Urothelium cell line (cell line): ENCODE measurements around the gene ABR.

Experiments
- DNase-seq: peaks from one replicate; pipeline ENCODE4 v3.0.0; 2011; ENCODE audit warnings: low spot score, mixed read lengths
- FAIRE-seq: peaks from 2 replicates; lab custom pipeline; 2011; peaks lifted over from hg19 to GRCh38; lab: Jason Lieb, UNC

The ABR gene

DNA sequence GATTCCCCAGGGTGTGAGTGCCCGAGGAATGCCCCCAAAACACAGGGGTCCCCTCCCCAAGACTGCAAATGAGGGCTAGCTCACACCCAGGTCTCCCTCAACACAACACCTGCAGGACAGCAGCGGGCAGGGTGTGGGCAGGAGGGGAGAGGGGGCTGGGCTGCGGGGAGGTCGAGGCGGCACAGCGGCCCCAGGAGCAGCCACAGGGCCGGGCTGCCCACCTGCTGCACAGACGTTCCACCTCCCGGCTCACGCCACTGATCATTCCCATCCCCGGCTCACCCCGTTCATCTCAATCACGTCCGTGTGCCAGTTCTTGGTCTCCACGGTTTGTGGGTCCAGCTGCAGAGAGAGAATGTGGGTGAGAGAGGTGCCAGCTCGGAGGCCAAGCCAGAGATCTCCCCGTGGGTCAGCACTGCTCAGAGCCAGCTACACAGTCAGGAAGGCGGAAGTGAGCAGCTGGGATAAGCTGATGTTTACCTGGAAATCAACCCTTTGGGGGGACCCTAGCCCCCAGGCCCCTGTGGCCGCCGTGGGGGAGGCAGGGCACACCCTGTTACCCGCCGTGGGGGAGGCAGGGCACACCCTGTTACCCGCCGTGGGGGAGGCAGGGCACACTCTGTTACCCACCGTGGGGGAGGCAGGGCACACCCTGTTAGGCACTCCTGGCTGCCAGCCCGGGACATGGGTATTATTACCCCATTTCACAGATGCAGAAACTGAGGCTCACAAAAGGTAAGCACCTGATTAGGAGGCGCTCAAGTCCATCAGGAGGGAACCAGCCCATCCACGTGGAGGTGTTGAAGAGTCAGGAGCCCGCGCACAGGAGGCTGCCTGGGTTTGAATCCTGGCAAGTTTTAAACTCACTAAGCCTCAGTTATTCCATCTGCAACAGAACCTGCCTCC, 166.7 kb downstream of the ABR start:
- FAIRE-seq (no peak), DNase-seq (no peak)

DNA sequence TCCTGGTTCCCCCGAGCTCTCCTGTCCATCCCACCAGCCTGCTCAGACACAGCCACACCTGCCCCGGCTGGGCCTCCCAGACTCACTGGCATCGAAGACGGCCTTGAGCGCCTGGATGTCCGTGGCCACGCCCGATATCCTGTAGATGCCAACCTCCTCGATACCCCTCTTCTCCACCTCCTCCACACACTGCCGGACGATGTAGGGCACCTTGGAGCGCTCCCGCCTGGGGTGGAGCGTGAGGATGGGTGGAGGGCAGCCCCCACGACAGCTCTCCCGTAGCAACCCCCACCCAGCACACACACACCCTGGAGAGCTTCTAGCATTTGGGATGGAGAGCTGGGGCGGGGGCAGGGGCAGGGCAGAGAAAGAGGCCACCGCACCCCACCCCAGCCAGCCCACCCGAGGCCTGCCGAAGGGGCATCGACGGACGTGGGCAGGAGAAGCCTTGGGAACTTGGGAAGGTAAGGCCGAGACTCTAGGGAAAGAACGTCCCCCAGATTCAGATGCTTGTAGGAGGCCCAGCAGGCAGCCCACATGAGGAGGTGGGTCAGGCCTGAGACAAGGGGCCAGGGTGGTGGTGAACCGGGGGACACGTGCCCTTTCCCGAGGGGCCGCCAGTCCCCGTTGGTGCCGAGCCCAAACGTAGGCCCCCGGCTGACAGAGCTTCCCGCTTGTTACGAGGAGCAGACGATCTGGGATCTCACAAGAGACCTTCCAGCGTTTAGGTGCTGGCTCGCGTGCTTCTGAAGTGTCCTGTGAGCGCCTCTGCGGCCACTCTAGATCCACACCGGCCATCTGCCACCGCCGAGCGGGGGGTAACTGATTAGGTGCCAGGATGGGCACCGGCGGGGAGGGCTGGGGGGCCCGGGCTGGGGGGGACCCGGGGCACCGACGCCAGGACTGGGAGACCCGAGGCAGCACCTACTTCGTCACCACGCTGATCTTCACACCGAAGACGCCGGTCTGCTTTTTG, 167.7 kb downstream of the ABR start:
- DNase-seq, result no peak
- FAIRE-seq, result no peak

DNA sequence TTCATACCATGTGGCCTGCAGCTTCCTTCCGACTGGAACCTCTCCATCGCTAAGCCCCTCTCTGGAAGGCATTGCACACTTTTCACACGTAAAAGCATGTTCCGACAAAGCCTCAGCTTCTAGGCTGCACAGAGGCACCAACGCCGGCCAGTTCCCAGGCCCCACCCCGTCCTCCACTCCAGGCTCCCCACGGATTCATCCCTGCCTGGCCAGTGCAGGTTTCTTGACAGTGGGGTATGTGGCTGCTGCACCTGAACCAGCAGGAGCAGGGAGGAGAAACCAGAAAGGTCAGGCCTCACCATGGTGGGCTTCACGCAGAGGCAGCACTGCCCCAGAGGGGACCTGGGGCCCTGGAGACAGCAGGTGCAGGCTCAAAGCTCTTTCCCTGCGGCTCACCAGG, 168.6 kb downstream of the ABR start:
- DNase-seq (no peak), FAIRE-seq (no peak)

DNA sequence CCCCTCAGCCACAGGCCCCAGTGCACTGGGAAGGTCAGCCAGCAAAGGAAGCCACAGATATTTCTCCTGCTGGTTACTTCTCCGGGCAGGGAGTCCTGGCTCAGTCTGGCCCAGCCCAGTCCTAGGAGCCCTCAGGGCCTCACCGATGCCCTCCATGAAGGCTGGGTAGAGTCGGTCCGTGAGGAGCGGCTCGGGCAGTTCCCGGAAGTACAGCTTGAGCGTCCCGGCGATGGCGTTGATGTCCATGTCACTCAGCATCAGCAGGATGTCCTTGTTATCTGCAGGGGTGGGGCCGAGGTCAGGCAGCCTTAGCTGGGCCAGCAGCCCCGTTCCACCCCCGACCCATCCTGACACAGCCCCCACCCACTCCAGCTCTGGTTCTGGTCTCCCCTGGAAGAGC, 169.2 kb downstream of the ABR start:
- no peak for FAIRE-seq

DNA sequence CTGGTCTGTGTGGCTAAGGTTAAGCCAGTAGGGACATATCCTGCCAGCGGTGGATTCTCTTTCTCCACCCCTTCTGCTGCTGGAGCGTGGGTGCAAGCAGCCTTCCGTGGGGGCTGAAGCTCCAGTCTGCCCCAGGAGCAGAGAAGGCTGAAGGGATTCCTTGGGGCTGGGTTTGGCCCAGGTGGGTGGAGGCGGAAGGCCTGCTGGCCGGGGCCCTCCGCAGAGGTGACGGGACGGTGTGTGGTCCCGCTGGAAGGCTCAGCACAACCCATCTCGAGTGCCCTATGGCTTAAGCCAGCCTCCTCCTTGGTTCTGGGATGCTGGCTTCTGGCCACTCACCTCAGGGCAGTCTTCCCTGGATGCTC, 169.7 kb downstream of the ABR start:
- FAIRE-seq (no peak), DNase-seq (no peak)

More for the DNA sequence above, 169.2 kb downstream of the ABR start:
- no peak for DNase-seq

DNA sequence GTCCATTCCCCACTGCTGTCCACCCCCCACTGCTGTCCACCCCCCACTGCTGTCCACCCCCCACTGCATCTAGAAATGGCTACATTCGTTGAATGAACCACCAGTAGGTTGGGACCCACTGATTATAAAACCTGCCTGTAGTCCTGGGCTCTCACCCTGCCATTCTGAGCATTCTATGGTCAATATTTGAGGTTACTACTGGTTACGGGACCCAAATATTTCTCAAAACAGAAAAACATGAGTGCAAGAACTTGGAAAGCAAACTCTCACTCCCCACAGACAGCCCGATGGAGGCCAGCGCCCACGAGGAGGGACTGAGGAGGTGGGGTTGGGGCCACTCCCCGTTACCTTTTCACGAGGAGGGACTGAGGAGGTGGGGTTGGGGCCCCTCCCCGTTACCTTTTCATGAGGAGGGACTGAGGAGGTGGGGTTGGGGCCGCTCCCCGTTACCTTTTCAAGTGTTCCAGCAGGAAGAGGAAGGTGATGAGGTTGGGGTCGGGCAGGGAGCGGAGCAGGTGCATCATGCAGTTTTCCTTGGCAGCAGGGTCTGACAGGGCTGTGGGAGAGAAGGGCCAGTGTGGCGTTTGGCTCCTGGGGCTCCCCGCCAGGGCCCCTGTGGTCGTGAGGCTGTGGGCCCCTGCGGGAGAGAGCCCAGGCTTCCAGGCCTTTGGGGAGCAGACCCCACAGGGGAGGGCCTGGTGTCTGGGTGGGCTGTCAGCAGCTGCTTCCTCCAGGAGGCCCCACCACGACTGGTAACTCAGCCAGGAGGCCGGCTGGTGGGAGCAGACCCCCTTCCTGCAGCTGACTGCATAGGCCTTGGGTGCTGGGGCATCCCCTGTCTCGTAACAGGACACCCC, 170.3 kb downstream of the ABR start:
- FAIRE-seq (no peak), DNase-seq (no peak)

DNA sequence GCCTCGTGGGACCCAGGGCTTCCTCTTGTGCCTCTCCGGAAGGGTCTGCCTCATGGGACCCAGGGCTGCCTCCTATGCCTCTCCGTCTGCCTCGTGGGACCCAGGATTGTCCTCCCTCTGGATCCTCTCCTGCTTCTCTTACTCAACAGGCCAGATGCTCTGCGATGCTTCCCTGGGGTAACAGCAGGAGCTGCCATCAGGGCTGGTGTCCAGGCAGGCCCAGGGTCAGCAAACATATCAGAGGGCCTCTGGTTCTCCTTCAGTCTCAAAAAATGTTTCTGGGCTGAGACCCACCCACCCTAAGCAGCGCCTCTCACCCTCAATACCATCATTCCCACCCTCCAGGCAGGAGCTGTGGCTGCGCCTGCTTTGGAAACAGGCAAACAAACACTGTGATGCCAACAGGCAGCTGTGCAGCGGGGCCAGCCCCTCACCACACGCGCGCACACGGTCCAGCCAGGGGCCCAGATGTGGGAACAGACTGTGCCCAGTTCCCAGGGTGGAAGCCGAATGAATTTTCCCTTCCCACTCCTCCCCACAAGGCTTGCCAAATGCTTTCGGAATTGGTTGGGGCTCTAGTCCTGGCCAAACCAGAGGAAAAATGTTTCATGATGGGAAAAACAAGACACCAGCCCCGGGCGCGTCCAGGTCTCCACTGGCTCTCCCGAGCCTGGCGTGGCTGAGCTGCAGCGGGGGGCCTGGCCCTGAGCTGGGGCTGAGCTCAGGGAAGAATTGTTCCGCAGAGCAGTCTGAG, 171.6 kb downstream of the ABR start:
- no peak for FAIRE-seq
- no peak for DNase-seq

DNA sequence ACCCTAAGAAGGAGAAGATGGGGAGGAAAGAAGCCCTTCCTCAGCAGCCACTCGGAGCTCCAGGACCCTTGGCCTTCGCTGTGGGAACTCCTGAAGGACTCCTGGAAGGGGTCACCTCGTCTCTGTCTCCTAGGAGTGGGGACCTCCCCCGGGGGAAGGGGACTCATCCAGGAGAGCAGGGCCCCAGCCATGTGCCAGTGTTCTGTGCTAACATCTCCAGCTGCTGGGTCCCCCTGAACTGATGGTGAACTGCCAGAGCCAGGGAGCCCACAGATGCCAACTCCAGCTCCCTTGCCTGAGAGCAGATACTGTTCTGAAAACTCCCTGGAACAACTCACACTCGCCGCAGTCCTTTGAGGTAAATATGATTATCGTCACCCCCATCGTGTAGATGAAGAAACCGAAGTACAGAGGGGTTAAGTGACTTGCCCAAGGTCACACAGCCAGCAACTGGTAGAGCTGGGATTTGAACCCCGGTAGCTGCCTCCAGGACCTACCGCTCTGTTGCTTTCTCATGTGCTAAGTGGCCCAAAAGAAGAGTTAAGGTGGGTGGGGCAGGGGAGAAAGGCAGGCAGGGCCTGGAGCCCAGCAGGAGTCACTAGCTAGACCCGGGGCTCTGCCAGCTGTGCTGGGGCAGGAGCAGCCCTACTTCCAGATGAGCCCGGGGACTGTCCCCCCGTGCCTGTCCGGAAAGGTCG, 172.3 kb downstream of the ABR start:
- no peak for DNase-seq
- no peak for FAIRE-seq

DNA sequence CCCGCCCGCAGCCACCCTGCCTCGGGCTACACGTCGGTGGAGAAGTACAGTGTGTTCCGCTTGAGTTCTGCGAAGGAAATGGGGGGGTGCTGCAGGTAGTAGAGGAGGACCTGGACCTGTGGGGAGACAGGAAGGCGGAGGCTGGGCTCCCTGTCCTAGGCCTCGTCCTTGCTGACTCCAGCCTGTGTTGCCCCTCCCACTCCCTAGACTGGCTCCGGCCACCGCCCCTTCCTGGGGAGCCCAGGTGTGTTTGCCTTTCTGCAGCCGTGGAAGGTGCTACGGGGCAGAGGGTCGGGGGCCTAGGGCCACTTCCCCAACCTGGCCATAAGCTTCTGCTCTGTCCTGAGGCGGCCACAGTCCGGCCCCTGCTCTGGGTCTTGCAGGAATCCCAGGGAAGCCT, 173.7 kb downstream of the ABR start:
- DNase-seq (no peak), FAIRE-seq (no peak)

DNA sequence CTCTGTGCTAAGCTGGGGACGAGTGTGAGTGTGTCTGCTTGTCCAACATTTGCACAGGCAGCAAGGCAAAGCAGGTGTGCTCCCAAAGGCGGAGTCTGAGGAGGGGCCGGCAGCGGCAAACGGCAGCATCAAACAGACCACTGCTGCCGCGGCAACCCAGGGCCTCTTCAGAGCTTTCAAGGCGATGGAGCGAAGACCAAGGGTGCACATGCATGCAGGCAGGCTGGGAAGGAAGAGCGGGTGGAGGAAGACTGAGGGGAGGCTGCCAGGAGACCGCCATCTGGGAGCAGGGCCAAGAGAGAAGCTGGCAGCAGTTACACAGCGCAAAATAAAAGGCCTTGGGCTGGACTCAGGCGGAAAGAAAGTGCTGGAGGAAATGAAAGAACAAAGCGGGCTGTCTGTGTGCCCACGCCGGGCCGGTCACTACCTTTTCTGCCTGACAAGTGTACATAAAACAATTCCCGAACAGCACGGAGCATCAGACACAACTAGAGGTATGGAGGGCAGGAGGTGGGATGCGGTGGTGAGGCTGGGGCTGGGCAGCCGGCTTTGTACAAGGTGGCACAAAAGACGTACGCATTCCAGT, 174.3 kb downstream of the ABR start:
- FAIRE-seq (no peak), DNase-seq (no peak)

DNA sequence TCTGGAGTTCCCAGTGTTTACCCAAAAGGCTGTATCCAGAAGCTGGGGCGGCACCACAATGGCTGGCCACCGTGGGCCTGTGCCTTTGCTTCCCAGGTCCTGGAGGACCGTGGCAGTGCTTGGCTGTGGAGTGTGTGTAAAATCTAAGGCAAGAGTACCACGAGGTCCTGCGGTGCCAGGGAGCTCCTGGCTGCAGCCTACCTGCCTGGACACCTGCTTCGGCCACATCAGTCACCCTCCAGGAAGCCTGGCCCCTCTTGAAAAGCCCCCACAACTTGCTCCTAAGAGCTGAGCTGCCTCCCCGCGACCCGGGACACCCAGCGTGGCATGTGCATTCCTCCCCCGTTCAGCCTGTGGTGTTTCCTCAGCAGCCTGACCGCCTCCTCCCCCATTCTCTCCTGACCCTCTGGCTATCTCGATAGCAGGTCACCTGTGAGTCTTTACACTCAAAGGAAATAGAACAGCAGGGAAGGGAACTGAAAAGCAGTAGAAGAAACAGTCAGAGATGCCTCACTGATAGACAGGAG, 174.9 kb downstream of the ABR start:
- DNase-seq (no peak), FAIRE-seq (no peak)

DNA sequence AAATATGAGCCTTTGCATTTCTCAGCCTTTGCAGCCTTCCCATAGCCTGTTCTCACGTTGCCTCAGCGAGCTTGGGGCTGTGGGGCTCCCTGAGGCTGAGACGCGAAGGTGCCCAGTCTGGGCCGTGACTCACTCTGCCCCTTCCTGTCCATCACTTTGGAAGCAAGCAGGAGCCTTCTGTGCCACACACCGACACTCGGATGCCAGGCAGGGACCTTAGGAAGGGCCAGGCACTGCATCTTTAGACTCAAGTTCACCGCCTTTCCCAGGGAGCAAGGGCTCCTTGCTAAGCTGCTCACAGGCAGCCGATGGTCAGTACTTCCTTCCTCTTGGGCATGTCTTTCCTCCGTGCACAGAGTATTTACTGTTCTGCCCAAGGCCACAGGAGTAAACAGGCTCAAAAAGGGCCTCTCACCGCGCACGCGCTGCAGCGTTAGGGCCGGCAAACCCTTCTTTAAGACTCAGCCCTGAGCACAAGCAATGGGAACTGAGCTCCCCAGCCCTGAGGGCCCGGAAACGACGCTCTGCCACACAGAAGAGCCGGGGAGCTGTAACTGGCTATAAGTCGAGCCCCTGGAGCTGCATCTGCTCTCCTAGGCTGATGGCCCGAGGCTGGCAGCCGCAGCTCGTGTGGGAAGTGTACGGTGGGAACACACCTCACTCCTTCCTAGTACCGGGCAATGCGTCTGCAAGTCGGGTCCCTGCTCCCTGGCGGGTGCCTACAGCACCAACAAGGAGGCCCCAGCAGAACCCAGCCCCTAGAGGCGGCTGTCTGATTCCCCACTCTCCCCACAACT, 175.6 kb downstream of the ABR start:
- FAIRE-seq, result no peak
- no peak for DNase-seq

DNA sequence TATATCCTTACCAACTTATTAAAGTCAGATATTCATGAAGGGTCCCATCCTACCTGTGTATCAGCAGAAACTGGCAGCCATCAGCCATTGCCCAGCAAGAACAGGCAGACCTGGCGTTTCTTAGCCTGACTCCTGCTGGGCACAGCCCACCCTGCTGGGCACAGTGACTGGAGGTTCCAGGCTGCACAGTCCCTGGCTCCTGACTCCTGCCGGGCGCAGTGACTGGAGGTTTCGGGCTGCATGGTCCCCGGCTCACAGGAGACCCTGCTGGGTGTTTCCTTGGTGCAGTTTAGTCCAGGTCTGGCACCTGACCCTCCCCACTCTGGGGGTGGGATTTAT, 176.2 kb downstream of the ABR start:
- no peak for FAIRE-seq

DNA sequence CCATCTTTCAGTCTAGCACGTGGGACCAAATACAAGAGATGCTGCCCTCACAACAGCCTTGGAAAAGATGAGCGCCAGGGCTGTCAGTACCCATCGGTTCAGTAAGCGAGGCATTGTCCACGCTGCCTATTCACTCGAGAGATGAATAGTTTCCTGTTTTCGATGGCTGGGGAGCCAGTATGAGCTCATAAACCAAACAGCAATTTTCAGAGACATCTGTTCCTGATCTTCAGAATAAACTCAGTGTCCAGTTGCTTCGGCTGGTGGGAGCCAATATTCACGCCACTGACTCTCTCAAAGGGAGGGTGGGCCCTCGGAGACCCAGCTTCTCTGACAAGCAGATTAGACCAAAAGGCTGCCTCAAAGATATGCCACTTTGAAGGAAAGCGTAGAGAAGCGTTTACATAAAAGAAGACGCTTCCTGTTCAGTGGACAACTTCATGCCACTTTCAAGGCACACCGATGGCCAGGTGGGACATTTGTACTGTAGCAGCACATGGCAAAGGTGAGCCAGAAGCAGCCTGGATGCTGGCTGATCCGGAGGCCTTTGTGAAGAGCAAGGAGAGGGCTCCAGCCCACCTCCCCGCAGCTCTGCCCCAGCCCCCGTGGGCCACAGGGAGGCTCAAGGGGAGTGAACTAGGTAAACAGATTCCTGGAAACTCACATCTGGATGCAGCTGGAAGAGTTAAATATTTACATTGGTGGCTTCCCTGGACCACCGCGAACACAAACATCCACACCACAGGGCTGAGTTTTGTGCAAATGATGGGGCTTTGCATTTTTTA, 176.8 kb downstream of the ABR start:
- DNase-seq, result no peak
- FAIRE-seq, result no peak

More for the DNA sequence above, 176.2 kb downstream of the ABR start:
- DNase-seq, result no peak

DNA sequence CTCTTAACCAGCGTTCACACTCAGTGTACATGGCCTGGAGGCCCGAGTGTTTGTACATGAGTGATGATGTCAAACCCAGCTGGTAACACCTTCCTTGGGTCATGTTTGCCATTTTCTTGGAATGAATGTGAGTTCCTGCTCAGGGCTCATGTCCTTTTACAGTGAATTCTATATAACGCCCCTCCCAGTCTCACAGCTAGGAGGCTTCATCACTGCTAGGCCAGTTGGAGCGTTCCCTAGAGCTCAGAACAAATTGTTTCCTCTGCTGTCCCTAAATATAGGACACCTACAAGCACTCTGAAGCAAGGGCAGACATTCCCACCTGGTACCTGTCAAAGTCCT, 177.4 kb downstream of the ABR start:
- FAIRE-seq, result no peak

DNA sequence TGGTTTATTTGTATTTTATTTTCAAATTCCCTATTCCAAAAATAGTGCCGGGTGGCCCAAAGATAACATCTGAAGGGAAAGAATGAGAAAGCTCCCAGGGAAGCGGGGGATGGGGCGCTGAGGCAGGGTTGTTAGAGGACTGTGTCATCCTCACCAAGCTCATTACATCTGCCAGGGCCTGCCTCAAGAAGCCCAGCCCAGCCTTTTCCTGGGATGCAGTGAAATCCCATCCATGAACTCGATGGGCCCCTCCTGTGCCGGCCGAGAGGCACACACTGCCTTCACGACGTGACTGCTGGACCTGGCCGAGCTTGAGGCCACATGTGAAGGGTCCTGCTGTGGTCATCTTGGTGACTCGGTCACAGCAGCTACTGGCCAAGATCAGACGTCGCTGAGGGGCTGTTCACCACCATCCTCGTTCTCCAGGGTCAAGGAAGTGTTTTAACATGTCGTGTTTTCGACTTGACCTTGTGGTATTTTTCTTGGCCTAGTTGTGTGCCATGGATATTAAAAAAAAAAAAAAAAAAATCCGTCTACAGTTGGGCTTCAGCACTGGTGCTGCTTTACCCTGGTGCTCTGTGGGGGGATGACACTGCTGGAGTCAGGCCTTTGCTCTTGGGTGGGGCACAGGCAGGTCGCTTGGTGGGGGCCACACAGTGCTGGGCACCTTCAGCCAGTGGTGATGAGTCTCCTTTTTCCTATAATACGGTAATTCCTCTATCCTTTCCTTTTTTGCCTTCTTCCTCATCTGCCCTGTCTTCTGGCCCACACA, 178.0 kb downstream of the ABR start:
- FAIRE-seq, result no peak
- DNase-seq, result no peak

More for the DNA sequence above, 177.4 kb downstream of the ABR start:
- DNase-seq, result no peak
